Measurements from ENCODE around the gene CACNA1C.

Gene CACNA1C

DNA sequence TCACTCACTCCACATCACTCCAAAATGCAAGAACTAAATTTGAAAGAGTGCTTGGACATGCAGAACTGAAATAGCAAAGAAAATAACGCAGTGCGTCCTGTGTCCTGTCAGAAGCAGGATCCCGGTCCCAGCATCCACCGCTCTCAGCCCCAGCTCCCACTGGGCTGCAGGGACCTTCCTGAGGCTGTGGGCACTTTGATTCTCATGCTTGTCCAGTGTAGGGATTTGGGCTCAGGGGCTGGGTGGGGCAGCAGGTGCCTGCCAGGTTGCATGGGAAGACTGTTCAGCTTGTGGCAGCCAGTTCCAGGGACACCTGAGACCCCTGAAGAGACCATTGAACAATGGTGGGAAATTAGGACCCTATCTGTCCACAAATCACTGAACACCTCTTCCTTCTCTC is 602.0 kb downstream of the CACNA1C start:
- Histone ChIP-seq H3K4me3 (ENCODE audit: low read length) (no peak overlapping the region), H3K27me3 (ENCODE audit: control insufficient read depth, insufficient read depth, low read length) (peaks cover 18% of the 10 kb centered on the region), H3K4me2 (ENCODE audit: low read length) (no peak overlapping the region), H3K4me1 (ENCODE audit: control insufficient read depth, insufficient read depth, low read length) (no peaks in the 10 kb centered on the region), H3K9me3 (replicated peaks; ENCODE audit: low read length) (no peaks in the 10 kb centered on the region), H3K9ac (ENCODE audit: low read depth, low read length) (no peak overlapping the region), H3K36me3 (ENCODE audit: insufficient read depth, low read length) (no peaks in the 10 kb centered on the region)

GRCh38 chr12:2662524-2662923 is 609.7 kb downstream of the CACNA1C start:
- Histone ChIP-seq H3K4me2 (ENCODE audit: low read length) (no peak overlapping the region), H3K27me3 (ENCODE audit: control insufficient read depth, insufficient read depth, low read length) (peaks cover 23% of the 10 kb centered on the region), H3K36me3 (ENCODE audit: insufficient read depth, low read length) (no peaks in the 10 kb centered on the region), H3K4me1 (ENCODE audit: control insufficient read depth, insufficient read depth, low read length) (no peaks in the 10 kb centered on the region), H3K4me3 (ENCODE audit: low read length) (no peak overlapping the region), H3K9ac (ENCODE audit: low read depth, low read length) (no peak overlapping the region), H3K9me3 (replicated peaks; ENCODE audit: low read length) (no peaks in the 10 kb centered on the region)

GRCh38 chr12:2664721-2665577 is 612.2 kb downstream of the CACNA1C start:
- Histone ChIP-seq H3K9me3 (replicated peaks; ENCODE audit: low read length) (no peaks in the 10 kb centered on the region), H3K4me3 (ENCODE audit: low read length) (no peak overlapping the region), H3K4me1 (ENCODE audit: control insufficient read depth, insufficient read depth, low read length) (no peaks in the 10 kb centered on the region), H3K9ac (ENCODE audit: low read depth, low read length) (no peak overlapping the region), H3K27me3 (ENCODE audit: control insufficient read depth, insufficient read depth, low read length) (peaks cover 32% of the 10 kb centered on the region), H3K4me2 (ENCODE audit: low read length) (no peak overlapping the region), H3K36me3 (ENCODE audit: insufficient read depth, low read length) (no peaks in the 10 kb centered on the region)

DNA sequence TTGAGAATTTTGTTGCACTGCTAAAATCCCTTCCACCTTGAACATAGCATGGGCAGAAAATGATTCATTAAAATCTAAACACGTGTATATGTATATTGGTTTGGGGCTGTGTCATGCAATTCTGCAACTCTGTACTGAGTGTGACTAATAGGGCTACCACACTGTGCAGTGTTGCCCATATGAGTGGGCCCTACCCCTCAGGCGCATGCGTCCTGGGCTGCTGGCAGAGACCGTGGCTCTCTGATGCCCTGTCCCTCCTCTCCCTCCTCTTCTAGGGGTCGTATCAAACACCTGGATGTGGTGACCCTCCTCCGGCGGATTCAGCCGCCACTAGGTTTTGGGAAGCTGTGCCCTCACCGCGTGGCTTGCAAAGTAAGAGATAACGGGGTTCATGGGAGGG is 613.6 kb downstream of the CACNA1C start:
- Histone ChIP-seq H3K36me3 (ENCODE audit: insufficient read depth, low read length) (no peaks in the 10 kb centered on the region), H3K9me3 (replicated peaks; ENCODE audit: low read length) (no peaks in the 10 kb centered on the region), H3K9ac (ENCODE audit: low read depth, low read length) (no peak overlapping the region), H3K4me1 (ENCODE audit: control insufficient read depth, insufficient read depth, low read length) (no peaks in the 10 kb centered on the region), H3K4me2 (ENCODE audit: low read length) (no peak overlapping the region), H3K4me3 (ENCODE audit: low read length) (no peak overlapping the region), H3K27me3 (ENCODE audit: control insufficient read depth, insufficient read depth, low read length) (peaks cover 35% of the 10 kb centered on the region)

DNA sequence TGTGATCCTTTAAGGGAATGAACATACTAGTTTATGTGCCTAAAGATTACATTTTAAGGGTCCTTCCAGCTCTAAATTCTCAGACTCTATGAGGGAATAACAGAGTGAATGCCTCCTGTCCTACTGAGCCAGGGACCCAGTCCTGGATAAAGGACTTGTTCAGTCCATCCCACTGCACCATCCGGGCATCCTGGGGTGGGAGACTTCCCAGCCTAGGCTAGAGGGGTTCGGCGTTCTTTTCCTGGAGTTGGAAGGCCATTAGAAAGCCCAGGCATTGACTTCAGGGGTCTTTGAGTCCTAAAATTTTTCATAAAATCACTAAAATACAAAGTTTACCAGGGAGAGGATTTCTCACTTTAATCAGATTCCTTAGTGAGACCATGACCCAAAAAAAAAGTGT is 614.1 kb downstream of the CACNA1C start:
- H3K27me3 ChIP-seq (ENCODE audit: control insufficient read depth, insufficient read depth, low read length) = peaks cover 36% of the 10 kb centered on the region
- no peak overlapping the region for H3K4me3 ChIP-seq (ENCODE audit: low read length)
- H3K36me3 ChIP-seq (ENCODE audit: insufficient read depth, low read length) = no peaks in the 10 kb centered on the region
- no peaks in the 10 kb centered on the region for H3K4me1 ChIP-seq (ENCODE audit: control insufficient read depth, insufficient read depth, low read length)
- no peak overlapping the region for H3K9ac ChIP-seq (ENCODE audit: low read depth, low read length)
- no peak overlapping the region for H3K4me2 ChIP-seq (ENCODE audit: low read length)
- H3K9me3 ChIP-seq (replicated peaks; ENCODE audit: low read length) = no peaks in the 10 kb centered on the region

DNA sequence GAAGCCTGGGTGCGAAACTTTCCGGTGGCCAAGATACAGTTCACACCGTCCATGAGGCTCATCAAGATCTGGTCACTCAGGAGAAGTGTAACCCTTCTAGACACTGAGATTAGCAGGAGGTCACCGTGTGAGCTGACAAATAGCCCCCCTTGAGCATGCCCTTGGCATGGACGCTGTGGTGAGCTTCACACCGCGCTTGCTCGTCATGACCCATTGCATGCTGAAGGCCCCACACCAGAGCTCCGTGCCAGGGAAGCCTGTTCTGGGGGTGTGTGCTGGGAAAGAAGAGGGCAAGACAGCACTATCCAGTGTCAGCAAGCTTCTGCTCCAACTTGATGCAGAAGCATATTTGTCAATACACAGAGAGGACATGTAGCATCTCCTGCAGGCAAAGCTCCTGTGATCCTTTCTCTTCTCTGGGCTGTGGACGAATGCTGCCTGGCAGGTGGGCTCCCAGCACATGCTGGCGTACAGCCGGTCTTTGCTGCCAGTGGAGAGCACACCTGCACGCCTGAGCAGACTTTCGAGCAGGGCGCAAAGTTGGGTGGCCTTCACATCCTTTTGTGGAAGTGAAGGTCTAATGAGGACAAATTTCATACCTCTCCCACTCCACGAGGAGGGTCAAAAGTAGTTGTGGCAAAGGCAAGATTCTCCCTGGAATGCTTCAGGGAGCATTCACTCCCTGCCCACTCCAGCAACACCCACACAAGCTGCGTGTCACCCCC is 615.1 kb downstream of the CACNA1C start:
- no peaks in the 10 kb centered on the region for H3K4me1 ChIP-seq (ENCODE audit: control insufficient read depth, insufficient read depth, low read length)
- H3K27me3 ChIP-seq (ENCODE audit: control insufficient read depth, insufficient read depth, low read length) = peaks cover 34% of the 10 kb centered on the region
- H3K36me3 ChIP-seq (ENCODE audit: insufficient read depth, low read length) = no peaks in the 10 kb centered on the region
- H3K4me2 ChIP-seq (ENCODE audit: low read length) = no peak overlapping the region
- H3K9ac ChIP-seq (ENCODE audit: low read depth, low read length) = no peak overlapping the region
- H3K4me3 ChIP-seq (ENCODE audit: low read length) = no peak overlapping the region
- no peaks in the 10 kb centered on the region for H3K9me3 ChIP-seq (replicated peaks; ENCODE audit: low read length)

DNA sequence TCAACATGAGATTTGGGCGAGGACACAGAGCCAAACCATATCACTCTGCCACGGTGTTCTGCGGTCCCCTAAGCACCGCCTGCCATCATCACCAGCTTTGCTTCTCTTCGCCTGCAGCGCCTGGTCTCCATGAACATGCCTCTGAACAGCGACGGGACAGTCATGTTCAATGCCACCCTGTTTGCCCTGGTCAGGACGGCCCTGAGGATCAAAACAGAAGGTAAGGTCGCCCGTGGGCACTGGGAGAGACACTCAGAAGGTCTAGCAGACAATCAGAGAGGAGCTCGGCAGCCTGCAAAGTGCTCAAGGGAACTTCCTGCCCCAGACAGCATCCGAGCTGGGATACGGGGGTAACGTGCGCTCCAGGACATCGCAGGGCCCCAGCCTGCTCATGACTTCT is 616.0 kb downstream of the CACNA1C start:
- no peaks in the 10 kb centered on the region for H3K9me3 ChIP-seq (replicated peaks; ENCODE audit: low read length)

DNA sequence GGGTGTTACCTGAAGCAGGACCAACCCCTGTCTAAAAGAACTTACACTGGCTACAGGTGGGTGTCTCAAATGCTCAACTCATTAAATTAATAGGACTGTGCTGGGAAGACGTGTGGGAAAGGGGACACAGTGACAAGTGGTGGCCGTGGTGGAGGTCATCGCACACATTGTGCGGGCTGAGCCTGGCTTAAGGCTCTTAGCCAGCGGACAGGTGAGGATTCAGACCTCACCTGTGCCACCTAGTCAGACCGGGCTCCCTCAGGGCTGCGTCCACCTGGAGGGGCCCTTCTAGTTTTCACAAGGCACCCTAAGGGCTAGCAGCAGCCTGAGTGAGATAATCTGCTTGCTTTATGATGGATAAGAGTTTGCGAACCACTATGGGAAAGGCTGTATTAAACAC is 616.8 kb downstream of the CACNA1C start:
- Histone ChIP-seq H3K36me3 (ENCODE audit: insufficient read depth, low read length) (no peaks in the 10 kb centered on the region), H3K4me2 (ENCODE audit: low read length) (no peak overlapping the region), H3K9ac (ENCODE audit: low read depth, low read length) (no peak overlapping the region), H3K4me3 (ENCODE audit: low read length) (no peak overlapping the region), H3K9me3 (replicated peaks; ENCODE audit: low read length) (no peaks in the 10 kb centered on the region), H3K27me3 (ENCODE audit: control insufficient read depth, insufficient read depth, low read length) (peaks cover 40% of the 10 kb centered on the region), H3K4me1 (ENCODE audit: control insufficient read depth, insufficient read depth, low read length) (no peaks in the 10 kb centered on the region)

More for the DNA sequence above, 616.0 kb downstream of the CACNA1C start:
- peaks cover 35% of the 10 kb centered on the region for H3K27me3 ChIP-seq (ENCODE audit: control insufficient read depth, insufficient read depth, low read length)
- no peak overlapping the region for H3K4me2 ChIP-seq (ENCODE audit: low read length)
- H3K4me1 ChIP-seq (ENCODE audit: control insufficient read depth, insufficient read depth, low read length) = no peaks in the 10 kb centered on the region
- H3K4me3 ChIP-seq (ENCODE audit: low read length) = no peak overlapping the region
- H3K9ac ChIP-seq (ENCODE audit: low read depth, low read length) = no peak overlapping the region
- H3K36me3 ChIP-seq (ENCODE audit: insufficient read depth, low read length) = no peaks in the 10 kb centered on the region

GRCh38 chr12:2672863-2673262 is 620.1 kb downstream of the CACNA1C start:
- peaks cover 30% of the 10 kb centered on the region for H3K27me3 ChIP-seq (ENCODE audit: control insufficient read depth, insufficient read depth, low read length)
- no peak overlapping the region for H3K9ac ChIP-seq (ENCODE audit: low read depth, low read length)
- H3K4me1 ChIP-seq (ENCODE audit: control insufficient read depth, insufficient read depth, low read length) = no peaks in the 10 kb centered on the region
- no peak overlapping the region for H3K4me3 ChIP-seq (ENCODE audit: low read length)
- H3K36me3 ChIP-seq (ENCODE audit: insufficient read depth, low read length) = no peaks in the 10 kb centered on the region
- no peaks in the 10 kb centered on the region for H3K9me3 ChIP-seq (replicated peaks; ENCODE audit: low read length)
- no peak overlapping the region for H3K4me2 ChIP-seq (ENCODE audit: low read length)

GRCh38 chr12:2673966-2674810 is 621.4 kb downstream of the CACNA1C start:
- Histone ChIP-seq H3K36me3 (ENCODE audit: insufficient read depth, low read length) (no peaks in the 10 kb centered on the region), H3K4me2 (ENCODE audit: low read length) (no peak overlapping the region), H3K4me1 (ENCODE audit: control insufficient read depth, insufficient read depth, low read length) (no peaks in the 10 kb centered on the region), H3K9me3 (replicated peaks; ENCODE audit: low read length) (no peaks in the 10 kb centered on the region), H3K27me3 (ENCODE audit: control insufficient read depth, insufficient read depth, low read length) (peaks cover 32% of the 10 kb centered on the region), H3K4me3 (ENCODE audit: low read length) (no peak overlapping the region), H3K9ac (ENCODE audit: low read depth, low read length) (no peak overlapping the region)

GRCh38 chr12:2675776-2676175 is 623.0 kb downstream of the CACNA1C start:
- H3K4me3 ChIP-seq (ENCODE audit: low read length) = no peak overlapping the region
- no peaks in the 10 kb centered on the region for H3K4me1 ChIP-seq (ENCODE audit: control insufficient read depth, insufficient read depth, low read length)
- peaks cover 26% of the 10 kb centered on the region for H3K27me3 ChIP-seq (ENCODE audit: control insufficient read depth, insufficient read depth, low read length)
- no peak overlapping the region for H3K4me2 ChIP-seq (ENCODE audit: low read length)
- no peak overlapping the region for H3K9ac ChIP-seq (ENCODE audit: low read depth, low read length)
- H3K9me3 ChIP-seq (replicated peaks; ENCODE audit: low read length) = no peaks in the 10 kb centered on the region
- no peaks in the 10 kb centered on the region for H3K36me3 ChIP-seq (ENCODE audit: insufficient read depth, low read length)

All from skeletal muscle satellite cell (primary cell).